ENCODE data around the gene SCUBE2. TPM values are rescaled to one million over a fixed set of nuclear protein-coding genes. Genes with fewer than 3 reads are reported as not detected.

SCUBE2 gene
- 0.34 and 1.3 TPM in 2 replicates for total RNA-seq

DNA sequence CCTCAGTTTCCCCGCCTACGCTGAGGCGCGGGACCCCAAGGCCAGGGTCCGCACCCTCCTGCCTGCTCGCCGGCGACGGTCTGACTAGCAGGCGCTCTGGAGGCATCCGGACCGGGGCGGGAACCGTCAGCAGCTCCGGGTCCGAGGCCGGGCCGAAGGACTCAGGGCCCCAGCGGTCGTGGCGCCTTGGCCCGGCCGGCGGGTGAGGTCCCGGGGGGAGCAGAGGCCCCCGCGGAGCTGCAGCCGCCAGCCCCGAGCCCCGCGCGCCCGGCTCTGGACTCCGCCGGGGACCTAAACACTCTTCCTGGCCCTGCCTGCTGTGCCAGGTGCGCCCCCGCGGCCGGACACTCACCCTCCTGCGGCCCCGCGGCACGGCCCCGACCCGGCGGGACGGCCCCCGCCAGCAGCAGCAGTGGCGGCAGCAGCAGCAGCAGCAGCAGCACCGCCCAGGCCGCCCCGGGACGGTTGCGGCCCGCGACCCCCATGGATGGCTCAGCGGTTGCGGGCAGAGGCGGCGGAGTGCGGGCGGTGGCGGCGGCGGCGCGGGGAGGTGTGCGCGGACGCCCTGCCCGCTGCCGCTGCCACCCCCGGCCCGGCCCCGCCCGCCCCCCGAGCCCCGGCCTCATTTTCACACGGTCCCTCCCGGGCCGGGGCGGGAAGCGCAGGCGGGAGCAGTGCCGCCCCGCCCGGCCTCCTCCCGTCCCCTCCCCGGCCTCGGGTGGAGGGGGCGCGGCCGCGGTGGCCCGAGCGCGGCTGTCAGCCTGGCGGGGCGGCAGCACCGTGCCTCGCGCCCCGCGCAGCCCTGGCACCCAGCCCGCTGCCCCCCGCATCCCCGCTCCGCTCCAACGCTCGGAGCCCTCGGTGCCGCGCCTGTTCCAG, at the start of gene SCUBE2:
SCUBE2 (minus strand) TSS at position 556 of the 879 bp plus-strand sequence; CDS start at position 485, 71 bp downstream.

DNA sequence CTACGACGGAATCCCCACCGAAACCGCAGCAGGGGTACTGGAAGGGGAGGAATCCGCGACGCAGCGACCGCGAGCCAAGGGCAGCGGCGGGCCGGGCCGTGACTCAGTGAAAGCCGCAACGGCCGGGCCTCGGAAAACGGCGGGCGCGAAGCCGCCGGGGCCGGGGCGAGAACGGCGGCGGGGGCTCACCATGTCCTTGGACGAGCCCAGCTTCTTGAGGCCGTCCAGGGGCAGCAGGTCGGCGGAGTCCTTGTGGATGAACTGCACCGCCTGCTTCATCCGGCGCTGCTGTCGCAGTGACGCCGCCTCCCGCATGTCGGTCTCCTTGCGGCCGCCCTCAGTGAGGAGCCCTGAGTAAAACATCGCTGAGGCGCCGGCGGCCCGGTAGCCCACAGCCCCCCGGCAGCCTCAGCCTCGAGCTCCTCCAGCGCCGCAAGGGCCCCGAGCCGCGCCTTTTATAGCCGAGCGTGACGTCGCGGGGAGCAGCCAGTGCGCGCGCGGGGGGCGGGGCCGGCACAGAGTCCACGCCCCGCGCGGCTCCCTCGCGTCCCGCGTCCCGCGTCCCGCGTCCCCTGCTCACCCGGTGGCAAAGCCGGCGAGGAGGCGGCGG, 87.7 kb downstream of the SCUBE2 start, which contains the start of gene NRIP3:
NRIP3 (minus strand) TSS at position 429 of the 610 bp plus-strand sequence; CDS start at position 363, 66 bp downstream.

Other genes starting within 250 kb of the SCUBE2 start
- 57.9 and 61.1 TPM in 2 replicates for gene AKIP1, start 180.4 kb downstream of the SCUBE2 start, total RNA-seq
- gene C11orf16, start 158.7 kb downstream of the SCUBE2 start, total RNA-seq = not detected in 2 replicates
- gene ASCL3, start 148.6 kb downstream of the SCUBE2 start, total RNA-seq = not detected in 2 replicates
- gene TMEM9B, start 127.2 kb downstream of the SCUBE2 start, total RNA-seq = 39.1 and 47.4 TPM in 2 replicates
- 1.7 and 1.8 TPM in 2 replicates for gene NRIP3, start 87.6 kb downstream of the SCUBE2 start, total RNA-seq
- 18.5 and 21.2 TPM in 2 replicates for gene DENND5A, start 173.8 kb upstream of the SCUBE2 start, total RNA-seq
- gene TMEM41B, start 223.0 kb upstream of the SCUBE2 start, total RNA-seq = 55.2 and 60.7 TPM in 2 replicates